Astrocyte of the hippocampus (primary cell): Measurements from ENCODE around the gene ERBB3.
A peak's percentile ranks its signal among the peaks of the same experiment; 100 is the strongest.

Source experiments
- DNase-seq: peaks from one replicate; pipeline ENCODE4 v3.0.0; 2011; ENCODE audit warnings: low read depth, low spot score

ERBB3 gene

DNA sequence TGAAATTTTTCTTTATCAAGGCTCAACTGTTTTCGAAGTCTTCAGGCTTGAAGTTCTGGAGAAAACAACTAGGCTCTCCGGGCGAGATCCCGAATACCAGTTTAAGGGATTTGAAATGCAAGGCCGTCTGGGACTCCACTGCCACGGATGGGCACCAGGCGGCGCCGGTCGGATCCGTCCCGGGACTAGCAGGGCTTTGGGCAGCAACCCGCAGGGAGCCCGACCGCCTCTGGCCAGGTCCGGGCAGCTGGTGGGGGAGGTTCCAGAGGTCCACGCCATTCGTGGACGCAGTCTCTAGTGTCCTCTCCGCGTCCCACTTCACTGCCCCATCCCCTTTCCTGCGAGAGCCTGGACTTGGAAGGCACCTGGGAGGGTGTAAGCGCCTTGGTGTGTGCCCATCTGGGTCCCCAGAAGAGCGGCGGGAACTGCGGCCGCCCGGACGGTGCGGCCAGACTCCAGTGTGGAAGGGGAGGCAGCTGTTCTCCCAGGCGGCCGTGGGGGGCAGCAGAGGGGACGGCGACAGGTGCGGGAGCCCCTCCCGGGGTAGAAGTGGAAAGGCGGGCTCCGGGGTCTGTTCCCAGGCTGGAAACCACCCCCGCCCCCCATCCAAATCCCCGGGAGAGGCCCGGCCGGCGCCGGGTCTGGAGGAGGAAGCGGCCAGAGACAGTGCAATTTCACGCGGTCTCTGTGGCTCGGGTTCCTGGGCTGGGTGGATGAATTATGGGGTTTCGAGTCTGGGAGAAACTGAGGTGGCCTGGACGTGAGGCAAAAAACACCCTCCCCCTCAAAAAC is 838 bp upstream of the ERBB3 start:
- DNase-seq: peak; percentile 92

DNA sequence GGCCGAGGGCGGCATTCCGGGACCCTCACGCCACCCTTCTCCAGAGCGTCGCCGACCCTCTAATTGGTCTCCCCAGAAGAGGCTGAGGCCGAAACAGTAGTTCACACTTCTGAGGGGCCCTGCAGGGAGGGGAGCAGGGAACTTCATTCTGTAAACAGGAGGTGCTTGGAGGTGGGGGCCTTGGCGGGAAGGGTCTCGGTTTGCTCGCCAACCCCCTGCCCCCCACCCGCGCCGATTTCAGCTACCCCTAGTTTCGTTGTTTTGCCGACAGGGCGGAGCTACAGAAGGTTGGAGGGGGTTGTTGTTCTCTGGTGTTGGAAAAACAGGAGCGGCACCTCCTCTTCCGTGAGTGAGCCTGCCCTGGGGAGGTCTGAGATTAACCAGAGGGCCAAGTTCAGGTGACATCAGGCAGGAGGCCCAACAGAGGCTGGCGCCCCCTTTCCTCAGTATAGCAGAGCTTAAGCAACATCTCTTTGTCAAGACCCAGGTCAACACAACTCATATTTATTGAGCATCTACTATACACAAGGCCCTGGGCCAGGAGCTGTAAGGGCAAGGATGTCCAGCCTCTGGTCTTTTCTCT is 682 bp downstream of the ERBB3 start:
- no peak for DNase-seq

DNA sequence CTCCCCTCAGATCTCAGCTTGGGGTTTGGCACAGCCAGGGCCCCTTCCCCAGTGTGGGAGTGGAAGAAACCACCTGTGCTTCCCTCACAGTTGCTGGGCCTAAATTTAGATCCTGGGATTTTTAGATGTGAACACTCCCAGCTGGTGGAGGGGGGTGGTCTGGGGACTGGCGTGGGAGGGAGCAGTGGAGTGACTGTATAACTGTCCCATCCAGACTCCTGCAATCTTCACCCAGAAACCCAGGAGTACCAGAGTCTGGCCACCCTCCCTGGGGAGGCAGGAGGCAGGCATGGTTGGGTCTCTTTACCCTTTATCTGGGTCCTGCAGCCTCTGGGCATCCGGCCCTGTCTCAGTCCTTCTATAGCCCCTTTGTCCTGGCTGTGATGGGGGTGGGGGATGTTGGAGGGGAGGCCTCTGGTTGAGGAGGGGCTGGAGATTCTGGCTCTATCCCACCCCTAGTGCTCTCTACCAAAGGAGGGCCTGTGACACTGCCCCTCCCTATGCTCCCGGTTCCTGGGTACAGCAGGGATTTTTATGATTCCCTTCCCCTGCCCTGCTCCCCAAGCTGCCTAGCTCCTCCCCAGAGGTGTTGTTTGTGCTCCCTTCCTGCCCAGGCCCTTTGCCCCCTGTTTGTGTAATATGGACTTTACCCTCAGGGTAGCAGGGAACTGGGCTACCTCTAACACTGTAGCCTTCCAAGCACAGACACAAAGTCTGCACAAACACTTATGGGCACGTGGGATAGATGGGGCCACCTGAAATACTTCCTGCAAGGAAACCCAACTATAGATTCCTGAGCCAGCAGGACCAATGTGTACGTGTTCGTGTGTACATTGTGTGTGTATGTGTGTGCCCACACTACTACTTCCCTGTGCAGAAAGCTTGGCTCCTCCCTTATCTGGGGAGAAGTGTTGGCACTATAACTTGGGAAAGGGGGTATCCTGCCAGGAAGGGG is 1.7 kb downstream of the ERBB3 start:
- DNase-seq: no peak

DNA sequence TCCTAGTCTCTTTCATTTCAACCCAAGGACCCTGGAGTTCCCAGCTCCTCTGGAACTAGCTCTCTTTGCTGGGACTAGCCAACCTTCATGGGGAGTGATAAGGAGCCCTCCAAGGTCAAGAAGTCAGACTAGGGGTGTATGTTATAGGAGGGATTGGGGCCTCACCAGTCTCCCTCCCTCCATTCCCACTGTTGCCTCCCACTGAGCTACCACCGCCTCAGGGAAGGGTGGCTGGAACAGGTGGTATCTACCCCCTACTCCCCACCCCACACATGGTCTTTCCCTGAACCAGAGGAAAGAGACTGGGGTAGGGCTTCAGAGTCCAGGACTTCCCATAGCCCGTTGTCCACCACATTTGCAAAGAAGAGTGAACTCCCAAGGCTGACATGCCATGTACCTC is 2.4 kb downstream of the ERBB3 start:
- no peak for DNase-seq

DNA sequence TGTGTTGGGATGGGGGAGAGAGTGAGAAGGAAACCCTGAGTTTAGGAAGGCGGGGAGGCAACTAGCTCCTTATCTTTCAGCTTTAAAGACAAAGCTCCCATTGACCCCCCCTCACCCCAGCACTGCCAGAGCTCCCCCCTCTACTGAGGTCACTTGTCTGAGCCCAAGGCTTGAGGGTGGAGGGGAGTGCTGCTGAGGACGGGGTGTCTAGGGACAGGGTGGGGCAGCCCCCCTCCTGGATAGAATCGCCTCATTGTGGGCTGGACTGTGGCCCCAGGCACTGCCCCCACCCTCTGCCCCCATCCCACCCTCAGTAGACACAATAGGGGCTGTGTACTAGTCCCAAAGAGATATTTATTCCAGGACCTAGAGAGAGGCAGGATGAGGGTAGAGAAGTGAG is 3.0 kb downstream of the ERBB3 start:
- DNase-seq: no peak

DNA sequence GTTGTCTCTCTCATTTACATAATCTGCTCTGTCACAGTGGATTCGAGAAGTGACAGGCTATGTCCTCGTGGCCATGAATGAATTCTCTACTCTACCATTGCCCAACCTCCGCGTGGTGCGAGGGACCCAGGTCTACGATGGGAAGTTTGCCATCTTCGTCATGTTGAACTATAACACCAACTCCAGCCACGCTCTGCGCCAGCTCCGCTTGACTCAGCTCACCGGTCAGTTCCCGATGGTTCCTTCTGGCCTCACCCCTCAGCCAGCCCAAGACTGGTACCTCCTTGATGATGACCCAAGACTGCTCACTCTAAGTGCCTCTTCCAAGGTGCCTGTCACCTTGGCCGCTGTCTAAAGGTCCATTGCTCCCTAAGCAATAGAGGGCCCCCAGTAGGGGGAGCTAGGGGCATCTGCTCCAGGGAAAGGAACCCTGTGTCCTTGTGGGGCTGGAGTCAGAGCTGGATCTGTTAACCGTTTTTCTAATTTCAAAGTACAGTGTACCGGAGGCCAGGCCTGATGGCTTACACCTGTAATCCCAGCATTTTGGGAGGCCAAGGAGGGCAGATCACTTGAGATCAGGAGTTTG is 5.1 kb downstream of the ERBB3 start:
- DNase-seq: no peak

DNA sequence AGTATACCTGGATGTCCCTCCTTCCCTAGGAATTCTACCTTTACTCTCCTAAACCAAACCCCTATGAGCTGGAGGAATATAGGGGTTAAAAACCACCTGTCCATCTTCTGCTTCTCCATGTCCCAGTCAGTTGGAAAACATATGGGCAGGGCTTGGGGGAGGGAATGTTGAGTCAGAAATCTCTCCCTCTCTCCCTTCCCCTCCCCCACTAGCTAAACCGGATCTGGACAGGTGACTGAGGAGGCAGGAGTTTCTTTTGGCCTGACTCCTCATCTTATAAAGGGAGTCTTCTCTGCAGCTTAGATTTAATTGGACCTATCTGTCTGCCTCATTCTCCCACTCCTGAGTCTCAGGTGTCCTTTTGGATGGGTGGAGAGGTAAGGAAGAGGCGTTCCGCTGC is 6.1 kb downstream of the ERBB3 start:
- DNase-seq: no peak

DNA sequence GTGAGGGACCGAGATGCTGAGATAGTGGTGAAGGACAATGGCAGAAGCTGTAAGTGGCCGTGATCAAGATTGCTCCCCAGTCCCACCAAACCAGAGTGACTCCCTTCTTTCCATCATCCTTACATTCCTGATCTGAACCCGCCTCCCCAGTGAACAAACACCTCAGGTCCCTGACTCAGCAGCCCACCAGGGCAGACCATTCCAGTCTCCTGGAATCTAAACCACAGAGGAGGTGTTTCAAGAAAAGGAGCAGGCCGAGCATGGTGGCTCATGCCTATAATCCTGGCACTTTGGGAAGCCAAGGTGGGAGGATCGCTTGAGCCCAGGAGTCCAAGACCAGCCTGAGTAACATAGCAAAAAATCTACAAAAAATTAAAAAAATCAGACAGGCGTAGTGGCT is 6.6 kb downstream of the ERBB3 start:
- DNase-seq: no peak

DNA sequence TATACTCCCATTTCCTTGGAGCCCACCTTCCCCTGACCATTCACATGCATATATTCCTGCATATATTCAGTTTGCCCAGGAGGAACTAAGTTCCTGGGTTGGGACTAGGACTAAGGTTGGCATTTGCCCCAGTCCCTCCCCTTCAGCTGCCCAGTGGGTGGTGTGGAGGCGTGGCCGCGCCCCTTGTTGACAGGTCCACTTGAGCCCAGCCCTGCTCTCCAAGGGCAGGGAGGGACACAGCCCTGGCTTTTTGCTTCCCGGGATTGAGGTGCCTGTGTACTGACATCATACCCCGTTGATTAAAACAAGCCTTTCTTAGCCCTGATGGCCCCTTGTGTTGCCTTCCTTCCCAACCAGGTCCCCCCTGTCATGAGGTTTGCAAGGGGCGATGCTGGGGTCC is 7.3 kb downstream of the ERBB3 start:
- no peak for DNase-seq

DNA sequence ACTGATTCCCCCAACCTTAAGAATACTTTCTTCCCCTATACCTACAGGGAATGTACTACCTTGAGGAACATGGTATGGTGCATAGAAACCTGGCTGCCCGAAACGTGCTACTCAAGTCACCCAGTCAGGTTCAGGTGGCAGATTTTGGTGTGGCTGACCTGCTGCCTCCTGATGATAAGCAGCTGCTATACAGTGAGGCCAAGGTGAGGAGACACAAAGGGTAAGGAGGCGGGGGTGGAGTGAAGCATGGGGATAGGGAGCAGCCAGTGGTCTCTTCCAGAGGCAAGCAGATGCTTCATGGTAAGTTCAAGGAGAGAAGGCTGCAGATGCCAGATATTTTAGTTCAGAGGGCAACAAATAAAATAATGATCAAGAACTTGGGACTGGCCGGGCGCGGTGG is 17.8 kb downstream of the ERBB3 start:
- DNase-seq: no peak

DNA sequence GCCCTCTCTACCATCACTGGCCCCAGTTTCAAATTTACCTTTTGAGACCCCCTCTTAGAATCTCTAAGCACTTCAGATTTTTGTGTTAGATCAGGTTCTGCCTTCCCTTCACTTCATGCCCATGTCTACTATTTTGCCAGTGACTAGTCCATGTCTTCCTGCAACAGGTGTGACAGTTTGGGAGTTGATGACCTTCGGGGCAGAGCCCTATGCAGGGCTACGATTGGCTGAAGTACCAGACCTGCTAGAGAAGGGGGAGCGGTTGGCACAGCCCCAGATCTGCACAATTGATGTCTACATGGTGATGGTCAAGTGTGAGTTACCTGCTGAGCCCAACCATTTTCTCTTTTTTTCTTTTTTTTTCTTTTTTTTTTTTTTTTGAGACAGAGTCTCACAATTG is 18.6 kb downstream of the ERBB3 start:
- no peak for DNase-seq

DNA sequence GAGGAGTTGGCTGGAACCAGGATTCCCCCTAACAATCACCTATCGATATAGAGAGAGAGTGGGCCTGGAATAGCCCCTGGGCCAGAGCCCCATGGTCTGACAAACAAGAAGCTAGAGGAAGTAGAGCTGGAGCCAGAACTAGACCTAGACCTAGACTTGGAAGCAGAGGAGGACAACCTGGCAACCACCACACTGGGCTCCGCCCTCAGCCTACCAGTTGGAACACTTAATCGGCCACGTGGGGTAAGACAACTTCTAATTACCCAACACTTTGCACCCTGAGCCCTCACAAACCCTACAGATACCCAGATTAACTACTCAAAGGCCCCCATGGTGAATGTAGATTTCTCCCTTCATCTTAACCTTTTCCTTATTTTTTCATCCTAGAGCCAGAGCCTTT is 19.8 kb downstream of the ERBB3 start:
- no peak for DNase-seq

DNA sequence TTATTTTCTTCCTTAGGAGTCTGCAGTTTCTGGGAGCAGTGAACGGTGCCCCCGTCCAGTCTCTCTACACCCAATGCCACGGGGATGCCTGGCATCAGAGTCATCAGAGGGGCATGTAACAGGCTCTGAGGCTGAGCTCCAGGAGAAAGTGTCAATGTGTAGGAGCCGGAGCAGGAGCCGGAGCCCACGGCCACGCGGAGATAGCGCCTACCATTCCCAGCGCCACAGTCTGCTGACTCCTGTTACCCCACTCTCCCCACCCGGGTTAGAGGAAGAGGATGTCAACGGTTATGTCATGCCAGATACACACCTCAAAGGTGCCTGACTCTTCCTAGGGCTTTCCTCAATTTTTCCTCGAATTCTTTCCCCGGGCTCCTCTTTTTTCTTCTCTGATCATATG is 21.1 kb downstream of the ERBB3 start:
- DNase-seq: no peak

DNA sequence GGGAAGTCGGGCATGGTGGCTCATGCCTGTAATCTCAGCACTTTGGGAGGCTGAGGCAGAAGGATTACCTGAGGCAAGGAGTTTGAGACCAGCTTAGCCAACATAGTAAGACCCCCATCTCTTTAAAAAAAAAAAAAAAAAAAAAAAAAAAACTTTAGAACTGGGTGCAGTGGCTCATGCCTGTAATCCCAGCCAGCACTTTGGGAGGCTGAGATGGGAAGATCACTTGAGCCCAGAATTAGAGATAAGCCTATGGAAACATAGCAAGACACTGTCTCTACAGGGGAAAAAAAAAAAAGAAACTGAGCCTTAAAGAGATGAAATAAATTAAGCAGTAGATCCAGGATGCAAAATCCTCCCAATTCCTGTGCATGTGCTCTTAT is 22.7 kb downstream of the ERBB3 start:
- no peak for DNase-seq

DNA sequence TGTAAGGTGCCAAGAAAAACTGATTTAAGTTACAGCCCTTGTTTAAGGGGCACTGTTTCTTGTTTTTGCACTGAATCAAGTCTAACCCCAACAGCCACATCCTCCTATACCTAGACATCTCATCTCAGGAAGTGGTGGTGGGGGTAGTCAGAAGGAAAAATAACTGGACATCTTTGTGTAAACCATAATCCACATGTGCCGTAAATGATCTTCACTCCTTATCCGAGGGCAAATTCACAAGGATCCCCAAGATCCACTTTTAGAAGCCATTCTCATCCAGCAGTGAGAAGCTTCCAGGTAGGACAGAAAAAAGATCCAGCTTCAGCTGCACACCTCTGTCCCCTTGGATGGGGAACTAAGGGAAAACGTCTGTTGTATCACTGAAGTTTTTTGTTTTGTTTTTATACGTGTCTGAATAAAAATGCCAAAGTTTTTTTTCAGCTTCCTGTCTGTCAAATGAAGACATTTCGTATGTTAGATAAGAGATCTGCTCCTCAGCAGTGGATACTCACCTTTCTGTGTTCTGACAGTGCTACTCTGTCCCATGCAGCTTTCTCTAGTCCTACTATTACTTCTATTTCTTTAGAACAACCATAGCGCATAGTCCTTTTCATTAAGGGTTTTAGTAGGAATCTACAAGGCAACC is 23.2 kb downstream of the ERBB3 start:
- DNase-seq: no peak

DNA sequence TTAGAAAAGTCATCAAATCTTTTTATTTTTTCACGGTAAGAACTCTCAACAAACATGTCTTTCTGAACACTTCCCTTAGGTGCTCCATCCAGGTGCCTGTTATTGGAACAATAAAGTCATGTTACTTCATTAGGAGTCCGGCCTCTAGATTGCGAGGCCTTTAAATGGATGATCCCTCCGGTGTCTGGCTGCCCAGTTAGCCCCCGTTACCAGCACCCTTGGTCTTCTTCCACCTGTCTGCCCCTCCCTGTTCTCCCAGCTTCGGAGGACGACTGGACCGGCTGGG is 23.8 kb downstream of the ERBB3 start:
- DNase-seq: no peak

DNA sequence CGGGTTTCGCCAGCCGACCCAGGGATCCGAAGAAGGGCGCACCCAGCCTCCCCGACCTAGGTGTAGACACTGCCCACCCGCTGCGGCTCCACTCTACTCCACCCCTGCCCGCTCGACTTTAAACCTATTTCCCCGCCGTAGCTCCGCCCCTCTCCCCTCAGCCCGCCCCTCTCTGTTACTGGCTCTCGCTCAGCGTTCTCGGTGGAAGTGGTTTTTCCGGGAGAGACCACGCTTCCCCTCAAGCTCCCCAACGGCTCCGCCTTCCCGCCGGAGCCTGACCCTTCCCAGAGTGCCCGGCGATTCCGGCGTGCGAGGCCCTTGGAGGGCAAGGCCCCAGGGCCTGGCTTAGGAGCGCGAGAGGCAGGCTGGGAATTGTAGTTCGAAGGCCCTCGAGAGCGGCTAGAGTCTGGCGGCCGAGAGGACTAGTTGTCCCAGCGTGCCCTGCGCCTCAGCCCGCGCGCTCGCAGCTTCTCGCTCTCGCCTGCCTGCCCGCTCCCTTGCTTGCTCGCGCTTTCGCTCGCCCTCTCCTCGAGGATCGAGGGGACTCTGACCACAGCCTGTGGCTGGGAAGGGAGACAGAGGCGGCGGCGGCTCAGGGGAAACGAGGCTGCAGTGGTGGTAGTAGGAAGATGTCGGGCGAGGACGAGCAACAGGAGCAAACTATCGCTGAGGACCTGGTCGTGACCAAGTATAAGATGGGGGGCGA is 24.3 kb downstream of the ERBB3 start, which contains the start of gene PA2G4:
TSS of gene PA2G4 (plus strand) at position 451 of the 706 bp plus-strand sequence. CDS start at position 630, 179 bp downstream.
- DNase-seq: peak; percentile 100

DNA sequence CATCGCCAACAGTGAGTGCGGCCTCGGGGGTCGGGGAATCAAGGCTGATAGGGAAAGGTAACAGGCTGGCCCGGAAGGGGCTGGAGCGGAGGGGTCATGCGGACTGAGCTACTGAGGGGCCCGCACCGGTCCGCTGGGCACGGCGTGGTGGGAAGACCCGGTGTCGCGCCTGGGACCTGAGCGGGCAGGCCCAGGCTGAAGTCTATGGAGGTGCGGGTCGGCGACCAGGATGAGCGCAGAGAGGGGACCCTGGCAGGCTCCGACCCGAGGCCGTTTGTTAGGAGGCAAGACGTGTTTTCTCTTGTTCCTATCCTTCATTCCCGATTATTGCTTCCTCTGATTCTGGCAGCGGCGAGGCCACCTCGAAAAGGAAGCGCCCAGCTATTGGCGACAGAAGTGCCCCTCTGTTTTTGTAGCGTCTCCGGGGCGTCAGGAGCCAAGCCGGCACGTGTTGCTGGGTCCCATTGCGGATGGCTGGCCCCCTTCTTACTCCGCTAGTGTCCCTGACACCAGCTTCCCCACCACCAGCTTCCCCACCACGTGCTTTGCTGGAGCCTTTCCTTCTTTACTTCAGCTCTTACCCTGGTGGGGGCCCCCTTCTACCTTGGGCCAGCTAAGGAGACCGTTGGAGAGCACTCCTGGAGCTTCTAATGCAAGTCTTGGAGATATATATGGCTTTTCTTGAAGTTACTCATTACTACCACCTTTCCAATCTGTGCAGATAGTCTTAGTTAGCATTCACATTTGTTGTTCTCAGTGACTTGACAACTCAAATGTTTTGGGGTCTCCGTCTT is 25.0 kb downstream of the ERBB3 start:
- DNase-seq: peak; percentile 36

DNA sequence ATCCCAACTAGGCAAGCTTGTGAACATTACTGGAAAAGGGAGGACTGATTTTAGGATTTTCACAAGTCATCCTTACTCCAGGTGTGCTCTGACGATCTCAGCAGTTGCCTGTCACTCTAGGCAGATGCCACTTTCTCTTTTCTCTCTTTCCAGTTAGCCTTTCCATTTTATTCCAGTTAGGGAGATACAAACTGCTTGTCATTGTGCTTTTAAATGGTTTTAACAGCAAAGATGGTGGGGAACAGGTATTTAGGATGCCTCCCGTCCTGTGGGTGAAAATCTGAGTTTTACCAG is 25.6 kb downstream of the ERBB3 start:
- no peak for DNase-seq

DNA sequence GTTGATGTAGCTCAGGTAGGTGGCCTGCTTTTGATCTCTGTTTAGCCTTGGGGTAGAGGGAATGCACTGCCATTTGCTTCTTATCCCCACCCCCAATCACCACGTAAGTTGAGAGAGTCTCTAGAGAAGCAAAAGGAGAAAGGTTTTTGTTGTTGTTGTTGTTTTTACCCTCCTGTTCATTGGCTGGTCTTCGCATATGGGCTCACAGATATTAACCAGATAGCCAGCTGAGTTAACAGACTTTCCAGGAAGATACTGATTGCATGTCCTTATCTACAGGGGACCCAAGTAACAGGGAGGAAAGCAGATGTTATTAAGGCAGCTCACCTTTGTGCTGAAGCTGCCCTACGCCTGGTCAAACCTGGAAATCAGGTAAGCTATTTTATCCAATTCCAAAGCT is 27.3 kb downstream of the ERBB3 start:
- no peak for DNase-seq

DNA sequence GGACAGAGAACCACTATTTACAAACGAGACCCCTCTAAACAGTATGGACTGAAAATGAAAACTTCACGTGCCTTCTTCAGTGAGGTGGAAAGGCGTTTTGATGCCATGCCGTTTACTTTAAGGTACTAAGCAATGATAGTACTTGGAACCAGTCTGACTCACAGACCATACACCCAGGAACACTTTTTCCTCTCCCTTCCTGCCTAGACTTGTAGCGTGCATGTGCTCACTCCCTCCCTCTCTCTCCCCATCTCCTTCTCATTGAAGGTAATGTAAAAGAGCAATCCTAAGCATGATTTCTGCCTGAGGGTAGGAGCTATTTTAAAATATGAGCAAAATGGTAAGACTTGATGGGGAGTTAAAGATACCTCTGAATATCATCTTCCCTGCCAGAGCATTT is 30.6 kb downstream of the ERBB3 start:
- no peak for DNase-seq
